IMR-90 (cell line): ENCODE measurements around the gene MOB4. TPM values are rescaled to one million over a fixed set of nuclear protein-coding genes. Genes with fewer than 3 reads are reported as not detected.

ENCODE experiments used
- ATAC-seq: fragments of 200-7000 bp; cut with Tn5 transposase; 2 replicates; pipeline ENCODE4 v1.9.1; 2020; ENCODE audit warnings: low read depth, mild to moderate bottlenecking, moderate library complexity
- BruUV-seq: library from RNA; stranded (reverse); fragments of 400-500 nt; replicated peaks from 2 replicates; lab custom pipeline; 2021; lab: Mats Ljungman, UMichigan
- CTCF ChIA-PET: fragments of 300-600 bp; formaldehyde crosslinking; extraction: SDS; loops from one replicate; lab custom pipeline; 2021; ENCODE audit warnings: antibody characterized with exemption; lab: Yijun Ruan, JAX
- POLR2A ChIA-PET: fragments of 300-600 bp; sonication (Branson Sonifier 250); formaldehyde crosslinking; loops from one replicate; lab custom pipeline; 2022; ENCODE audit warnings: antibody characterized with exemption; ENCODE audit not compliant: unreplicated experiment; lab: Charles Lee
- DNase-seq: peaks from one replicate; pipeline ENCODE4 v3.0.0; 2013
- H2AFZ ChIP-seq: replicated peaks from 2 replicates; pipeline ENCODE3; 2013; ENCODE audit warnings: low read length, mild to moderate bottlenecking; ENCODE audit not compliant: poor library complexity
- H2AK5ac ChIP-seq: 2 replicates; pipeline ENCODE4 v1.6.1; 2013; ENCODE audit warnings: low read depth, low read length, inconsistent platforms
- H2AK9ac ChIP-seq: replicated peaks from 2 replicates; pipeline ENCODE3; 2013; ENCODE audit warnings: mild to moderate bottlenecking, low read depth, low read length, moderate library complexity; ENCODE audit not compliant: poor library complexity
- H2BK120ac ChIP-seq: 2 replicates; pipeline ENCODE4 v1.6.1; 2013; ENCODE audit warnings: low read depth, low read length, inconsistent platforms
- H2BK15ac ChIP-seq: 3 replicates; pipeline ENCODE4 v1.6.1; 2013; ENCODE audit warnings: low read depth, low read length, inconsistent platforms
- H2BK20ac ChIP-seq: 2 replicates; pipeline ENCODE4 v1.6.1; 2013; ENCODE audit warnings: low read depth, mild to moderate bottlenecking, inconsistent platforms, low read length, moderate library complexity
- H2BK5ac ChIP-seq: 2 replicates; pipeline ENCODE4 v1.6.1; 2013; ENCODE audit warnings: mild to moderate bottlenecking, low read depth, low read length, inconsistent platforms; ENCODE audit not compliant: poor library complexity, severe bottlenecking
- H3K14ac ChIP-seq: replicated peaks from 2 replicates; pipeline ENCODE4 v1.6.1; 2013; ENCODE audit warnings: low read depth, low read length, inconsistent platforms
- H3K18ac ChIP-seq: 2 replicates; pipeline ENCODE4 v1.6.1; 2013; ENCODE audit warnings: low read depth, low read length, control low read depth
- H3K23ac ChIP-seq: 2 replicates; pipeline ENCODE4 v1.6.1; 2013; ENCODE audit warnings: low read depth, low read length, inconsistent platforms
- H3K27ac ChIP-seq: 2 replicates; pipeline ENCODE4 v1.5.1; 2013; ENCODE audit warnings: mild to moderate bottlenecking, control low read depth, low read length; ENCODE audit not compliant: insufficient read depth
- H3K27me3 ChIP-seq: 2 replicates; pipeline ENCODE4 v1.6.1; 2013; ENCODE audit warnings: low read length; ENCODE audit not compliant: control insufficient read depth, insufficient read depth
- H3K36me3 ChIP-seq: 2 replicates; pipeline ENCODE4 v1.6.1; 2013; ENCODE audit warnings: low read length, mixed read lengths; ENCODE audit not compliant: control insufficient read depth, insufficient read depth
- H3K4ac ChIP-seq: 2 replicates; pipeline ENCODE4 v1.6.1; 2013; ENCODE audit warnings: low read depth, low read length, inconsistent platforms
- H3K4me1 ChIP-seq: 2 replicates; pipeline ENCODE4 v1.6.1; 2013; ENCODE audit warnings: low read length, mixed read lengths; ENCODE audit not compliant: control insufficient read depth, insufficient read depth
- H3K4me2 ChIP-seq: 2 replicates; pipeline ENCODE4 v1.6.1; 2013; ENCODE audit warnings: low read depth, mild to moderate bottlenecking, control low read depth, low read length, moderate library complexity
- H3K4me3 ChIP-seq: 2 replicates; pipeline ENCODE4 v1.5.1; 2013; ENCODE audit warnings: low read depth, mild to moderate bottlenecking, control low read depth, low read length, moderate library complexity; ENCODE audit not compliant: insufficient read depth
- H3K56ac ChIP-seq: 2 replicates; pipeline ENCODE4 v1.6.1; 2013; ENCODE audit warnings: low read length, inconsistent platforms; ENCODE audit not compliant: insufficient read depth; ENCODE audit errors: extremely low read depth
- H3K79me1 ChIP-seq, 2 experiments: 2 replicates each; pipeline ENCODE4 v1.6.1; 2013; ENCODE audit warnings: low read length in 2 of 2, inconsistent platforms in 1 of 2, low read depth in 1 of 2
- H3K9ac ChIP-seq: 2 replicates; pipeline ENCODE4 v1.6.1; 2013; ENCODE audit warnings: low read depth, low read length, control low read depth
- H3K9me1 ChIP-seq: 2 replicates; pipeline ENCODE4 v1.6.1; 2013; ENCODE audit warnings: low read length, inconsistent platforms; ENCODE audit not compliant: insufficient read depth
- H3K9me3 ChIP-seq: 2 replicates; pipeline ENCODE4 v1.6.1; 2013; ENCODE audit warnings: low read length; ENCODE audit not compliant: control insufficient read depth, insufficient read depth
- H4K20me1 ChIP-seq: 2 replicates; pipeline ENCODE4 v1.6.1; 2013; ENCODE audit warnings: low read length, inconsistent platforms; ENCODE audit not compliant: insufficient read depth
- H4K5ac ChIP-seq: 2 replicates; pipeline ENCODE4 v1.6.1; 2013; ENCODE audit warnings: mild to moderate bottlenecking, low read depth, low read length, control low read depth
- H4K8ac ChIP-seq, 2 experiments: 2 replicates each; pipeline ENCODE4 v1.6.1; 2013; ENCODE audit warnings: low read depth in 2 of 2, low read length in 2 of 2, control low read depth in 1 of 2, inconsistent platforms in 1 of 2
- H4K91ac ChIP-seq: 2 replicates; pipeline ENCODE4 v1.6.1; 2013; ENCODE audit warnings: low read depth, low read length, inconsistent platforms; ENCODE audit not compliant: insufficient read depth
- CEBPB ChIP-seq: IDR thresholded peaks from 2 replicates; pipeline ENCODE4 v1.6.1; 2012; ENCODE audit warnings: low read depth, low read length, improper control_type of control experiment
- CTCF ChIP-seq: conservative IDR thresholded peaks from 2 replicates; pipeline ENCODE4 v1.5.1; 2012; ENCODE audit warnings: mild to moderate bottlenecking, low read depth, low read length, improper control_type of control experiment
- FOS ChIP-seq: fragments of 150-350 bp; IDR thresholded peaks from 2 replicates; pipeline ENCODE4 v1.6.1; 2016; ENCODE audit warnings: low read depth, low read length
- MAFK ChIP-seq: IDR thresholded peaks from 2 replicates; pipeline ENCODE4 v1.6.1; 2012; ENCODE audit warnings: low read depth, low read length, improper control_type of control experiment
- MAZ ChIP-seq: IDR thresholded peaks from 2 replicates; pipeline ENCODE4 v1.6.1; 2012; ENCODE audit warnings: low read depth, mild to moderate bottlenecking, low read length, improper control_type of control experiment, moderate library complexity, borderline replicate concordance
- MXI1 ChIP-seq: IDR thresholded peaks from 2 replicates; pipeline ENCODE4 v1.6.1; 2012; ENCODE audit warnings: low read depth, mild to moderate bottlenecking, low read length, moderate library complexity, borderline replicate concordance
- NFE2L2 ChIP-seq: fragments of 150-350 bp; IDR thresholded peaks from 2 replicates; pipeline ENCODE4 v1.6.1; 2016; ENCODE audit warnings: low read depth, mild to moderate bottlenecking, low read length
- RAD21 ChIP-seq: IDR thresholded peaks from 2 replicates; pipeline ENCODE4 v1.6.1; 2012; ENCODE audit warnings: low read length, improper control_type of control experiment
- SMC3 ChIP-seq: fragments of 150-350 bp; IDR thresholded peaks from 2 replicates; pipeline ENCODE4 v1.6.1; 2016; ENCODE audit warnings: low read depth, mild to moderate bottlenecking, antibody characterized with exemption, low read length, moderate library complexity
- WGBS, 2 experiments: methylation state at CpG; one replicate each; pipeline versions ENCODE4 v1.1.5 to v1.1.7; 2013; ENCODE audit warnings: missing lambda C conversion rate in 2 of 2; ENCODE audit not compliant: insufficient read length in 1 of 2; ENCODE audit errors: extremely low coverage in 2 of 2; 5-methylcytosine and 5-hydroxymethylcytosine counted together
- dilution Hi-C: fragments of 300-500 bp; cut with HindIII; formaldehyde crosslinking; loops from one replicate; pipeline ENCODE4 v1.14.3; 2018; ENCODE audit warnings: low sequenced_read_pairs; ENCODE audit not compliant: unreplicated experiment
- in situ Hi-C: fragments of 300-500 bp; cut with MboI; formaldehyde crosslinking; loops from 3 replicates; pipeline ENCODE4 v1.14.3; 2019; ENCODE audit warnings: low sequenced_read_pairs, inconsistent platforms, mixed read lengths
- intact Hi-C: fragments of 100-400 bp; cut with micrococcal nuclease; formaldehyde crosslinking; loops from 2 replicates; pipeline ENCODE4 v1.10.0; 2022
- polyA plus RNA-seq, 3 experiments: library from polyadenylated mRNA; depleted of rRNA; stranded (reverse); fragments of >200 nt; gene quantifications; 2 replicates each; pipeline ENCODE4 v1.2.3, GENCODE V29; 2012; ENCODE audit warnings: low replicate concordance in 1 of 3
- total RNA-seq: library from RNA; depleted of rRNA; stranded (reverse); fragments of >200 nt; gene quantifications from 2 replicates; pipeline ENCODE4 v1.2.3, GENCODE V29; 2012

MOB4 gene
- total and polyA plus RNA-seq, 2 of the 4 experiments (the other 2 are of a cell fraction), result 34.8 to 36.0 TPM

GRCh38 chr2:197599285-197599965 is 83.6 kb downstream of the MOB4 start:
- ATAC-seq, result peak; percentile 86
- Histone ChIP-seq H3K79me1 (no peaks in the 10 kb centered on the region), H3K36me3 (no peaks in the 10 kb centered on the region), H3K9ac (no peak overlapping the region), H3K4me2 (no peak overlapping the region), H3K9me1 (no peaks in the 10 kb centered on the region), H4K5ac (no peak overlapping the region), H4K91ac (no peak overlapping the region), H3K56ac (no peak overlapping the region), H3K4me1 (peaks cover 2% of the 10 kb centered on the region; the same call in 1 of the 2 replicates), H3K4ac (peak overlapping the region; percentile 67; the same call in 1 of the 2 replicates), H2AK9ac (peak overlapping the region; percentile 15), H2BK5ac (no peak overlapping the region), H3K27ac (no peak overlapping the region), H4K20me1 (no peaks in the 10 kb centered on the region), H3K9me3 (no peaks in the 10 kb centered on the region), H4K8ac (peak overlapping the region in 1 of 2 experiments; percentile 21; a peak in 1 of 4 replicates), H2AFZ (peak overlapping the region; percentile 56), H3K23ac (no peak overlapping the region), H2AK5ac (no peak overlapping the region), H3K4me3 (no peak overlapping the region), H3K18ac (no peak overlapping the region), H2BK15ac (no peak overlapping the region), H3K27me3 (no peaks in the 10 kb centered on the region), H2BK120ac (no peak overlapping the region), H3K14ac (0 out of 2 replicates have a peak overlapping the region, but pooled peaks have one; percentile 2), H2BK20ac (no peak overlapping the region)
- in situ Hi-C loops (no loop called here), dilution Hi-C loops (no loop called here), intact Hi-C loops (no loop called here)
- no TSS peak for BruUV-seq
- no CpG with 5 or more reads among the region's 11 CpGs for WGBS, 2 experiments
- ChIA-PET POLR2A (no interaction called here), CTCF (interaction anchor here (1.1 to 1.2 kb wide), 5 partner anchors 13 to 1696 kb away, joined by 3 to 5 read pairs (median 3); no protein-coding TSS in a partner anchor)
- peak; percentile 56 for DNase-seq
- no peak for TF ChIP-seq MAFK
- peak; percentile 40 for TF ChIP-seq CTCF
- no peak for TF ChIP-seq CEBPB
- no peak for TF ChIP-seq MAZ
- TF ChIP-seq MXI1, result 0 out of 2 replicates have a peak, but pooled peaks have one; percentile 18
- peak; percentile 42; the same call in 1 of the 2 replicates for TF ChIP-seq SMC3
- no peak for TF ChIP-seq FOS
- peak; percentile 28; the same call in 1 of the 2 replicates for TF ChIP-seq RAD21
- TF ChIP-seq NFE2L2, result no peak
